NT2/D1 (cell line): ENCODE results near the gene CTXN1.
A peak's percentile ranks its signal among the peaks of the same experiment; 100 is the strongest.
"Not testable (repeated sequence)": the region's sequence is repeated elsewhere in the genome, so short reads cannot be mapped to it uniquely, and the experiment has no call there.

Source experiments
- DNase-seq: peaks from one replicate; pipeline ENCODE4 v3.0.0-alpha.2; 2011; ENCODE audit warnings: low read depth, low spot score
- H3K27me3 ChIP-seq: 2 replicates; pipeline ENCODE4 v1.6.0; 2011; ENCODE audit warnings: mild to moderate bottlenecking; ENCODE audit not compliant: insufficient read length, insufficient read depth
- H3K36me3 ChIP-seq: 2 replicates; pipeline ENCODE4 v1.6.1; 2011; ENCODE audit warnings: mild to moderate bottlenecking, low read length, mixed read lengths; ENCODE audit not compliant: insufficient read depth, insufficient read length
- H3K4me1 ChIP-seq: 2 replicates; pipeline ENCODE4 v1.5.1; 2011; ENCODE audit not compliant: insufficient read depth, insufficient read length
- H3K4me3 ChIP-seq: 2 replicates; pipeline ENCODE4 v1.5.1; 2011; ENCODE audit warnings: low read depth; ENCODE audit not compliant: insufficient read length
- H3K9ac ChIP-seq: 2 replicates; pipeline ENCODE4 v1.6.0; 2011; ENCODE audit warnings: low read depth; ENCODE audit not compliant: insufficient read length
- H3K9me3 ChIP-seq: 2 replicates; pipeline ENCODE4 v1.5.1; 2011; ENCODE audit warnings: mild to moderate bottlenecking, low read length; ENCODE audit not compliant: insufficient read depth
- SUZ12 ChIP-seq: IDR thresholded peaks from 2 replicates; pipeline ENCODE4 v1.6.1; 2011; ENCODE audit not compliant: insufficient read length, insufficient read depth; ENCODE audit errors: extremely low read depth
- YY1 ChIP-seq: IDR thresholded peaks from 2 replicates; pipeline ENCODE4 v1.6.1; 2011; ENCODE audit not compliant: insufficient read length, insufficient read depth
- ZNF274 ChIP-seq: IDR thresholded peaks from 2 replicates; pipeline ENCODE4 v1.6.1; 2011; ENCODE audit warnings: mild to moderate bottlenecking, low read depth, low read length

The CTXN1 gene

DNA sequence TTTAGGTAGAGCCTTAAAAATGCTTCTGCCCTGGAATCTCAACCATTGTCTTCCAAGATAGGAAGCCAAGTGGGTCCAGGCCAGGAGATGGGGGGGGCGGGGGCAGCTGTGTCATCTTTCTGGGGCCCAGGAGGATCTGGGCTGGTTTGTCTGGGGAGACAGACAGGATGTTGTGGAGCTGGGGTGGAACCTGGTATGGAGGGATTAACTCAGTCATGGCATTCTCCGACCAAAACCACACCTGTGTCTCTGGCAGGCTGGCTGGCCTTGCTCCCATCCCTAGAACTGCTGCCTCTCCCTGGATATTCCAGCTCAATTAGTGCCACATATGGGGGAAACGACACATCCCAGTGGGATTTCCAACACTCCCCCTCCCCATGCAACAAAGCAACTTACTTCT, 25.0 kb downstream of the CTXN1 start:
- peak overlapping the region; percentile 29 for H3K9ac ChIP-seq
- no peaks in the 10 kb centered on the region for H3K27me3 ChIP-seq
- no peak for TF ChIP-seq SUZ12
- no peak for TF ChIP-seq YY1
- no peak for TF ChIP-seq ZNF274
- H3K36me3 ChIP-seq = peaks cover 44% of the 10 kb centered on the region
- H3K4me3 ChIP-seq = no peak overlapping the region
- DNase-seq = no peak
- H3K4me1 ChIP-seq = peaks cover 23% of the 10 kb centered on the region
- no peaks in the 10 kb centered on the region for H3K9me3 ChIP-seq

DNA sequence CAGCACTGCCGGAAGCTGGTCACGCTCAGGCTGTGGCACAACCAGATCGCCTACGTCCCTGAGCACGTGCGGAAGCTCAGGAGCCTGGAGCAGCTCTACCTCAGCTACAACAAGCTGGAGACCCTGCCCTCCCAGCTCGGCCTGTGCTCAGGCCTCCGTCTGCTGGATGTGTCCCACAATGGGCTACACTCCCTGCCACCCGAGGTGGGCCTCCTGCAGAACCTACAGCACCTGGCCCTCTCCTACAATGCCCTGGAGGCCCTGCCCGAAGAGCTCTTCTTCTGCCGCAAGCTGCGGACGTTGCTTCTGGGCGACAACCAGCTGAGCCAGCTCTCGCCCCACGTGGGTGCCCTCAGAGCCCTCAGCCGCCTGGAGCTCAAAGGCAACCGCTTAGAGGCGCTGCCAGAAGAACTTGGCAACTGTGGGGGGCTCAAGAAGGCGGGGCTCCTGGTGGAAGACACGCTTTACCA, 25.5 kb downstream of the CTXN1 start:
- DNase-seq = no peak
- Histone ChIP-seq H3K36me3 (peaks cover 44% of the 10 kb centered on the region), H3K9ac (peak overlapping the region; percentile 17), H3K9me3 (no peaks in the 10 kb centered on the region), H3K4me3 (no peak overlapping the region), H3K4me1 (peaks cover 23% of the 10 kb centered on the region), H3K27me3 (no peaks in the 10 kb centered on the region)
- no peak for TF ChIP-seq ZNF274
- no peak for TF ChIP-seq YY1

DNA sequence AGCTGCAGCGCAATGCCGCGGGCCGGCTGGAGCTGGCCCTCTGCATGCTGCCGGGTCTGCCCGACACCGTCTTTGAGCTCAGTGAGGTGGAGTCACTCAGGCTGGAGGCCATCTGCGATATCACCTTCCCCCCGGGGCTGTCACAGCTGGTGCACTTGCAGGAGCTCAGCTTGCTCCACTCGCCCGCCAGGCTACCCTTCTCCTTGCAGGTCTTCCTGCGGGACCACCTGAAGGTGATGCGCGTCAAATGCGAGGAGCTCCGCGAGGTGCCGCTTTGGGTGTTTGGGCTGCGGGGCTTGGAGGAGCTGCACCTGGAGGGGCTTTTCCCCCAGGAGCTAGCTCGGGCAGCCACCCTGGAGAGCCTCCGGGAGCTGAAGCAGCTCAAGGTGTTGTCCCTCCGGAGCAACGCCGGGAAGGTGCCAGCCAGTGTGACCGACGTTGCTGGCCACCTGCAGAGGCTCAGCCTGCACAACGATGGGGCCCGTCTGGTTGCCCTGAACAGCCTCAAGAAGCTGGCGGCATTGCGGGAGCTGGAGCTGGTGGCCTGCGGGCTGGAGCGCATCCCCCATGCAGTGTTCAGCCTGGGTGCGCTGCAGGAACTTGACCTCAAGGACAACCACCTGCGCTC, 26.1 kb downstream of the CTXN1 start:
- Histone ChIP-seq H3K9ac (peak overlapping the region; percentile 29), H3K4me3 (no peak overlapping the region), H3K9me3 (no peaks in the 10 kb centered on the region), H3K27me3 (no peaks in the 10 kb centered on the region), H3K36me3 (peaks cover 41% of the 10 kb centered on the region), H3K4me1 (peaks cover 23% of the 10 kb centered on the region)
- DNase-seq = no peak
- no peak for TF ChIP-seq SUZ12
- no peak for TF ChIP-seq YY1

DNA sequence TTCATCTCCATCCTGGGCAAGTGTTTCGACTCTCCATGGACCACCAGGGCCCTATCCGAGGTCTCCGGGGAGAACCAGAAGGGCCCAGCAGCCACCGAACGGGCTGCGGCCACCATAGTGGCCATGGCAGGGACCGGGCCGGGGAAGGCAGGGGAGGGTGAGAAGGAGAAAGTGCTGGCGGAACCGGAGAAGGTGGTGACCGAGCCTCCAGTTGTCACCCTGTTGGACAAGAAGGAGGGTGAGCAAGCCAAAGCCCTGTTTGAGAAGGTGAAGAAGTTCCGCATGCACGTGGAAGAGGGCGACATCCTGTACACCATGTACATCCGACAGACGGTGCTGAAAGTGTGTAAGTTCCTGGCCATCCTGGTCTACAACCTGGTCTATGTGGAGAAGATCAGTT, 27.0 kb downstream of the CTXN1 start:
- no peak overlapping the region for H3K4me3 ChIP-seq
- no peak for DNase-seq
- TF ChIP-seq ZNF274 (no peak), YY1 (no peak), SUZ12 (no peak)

DNA sequence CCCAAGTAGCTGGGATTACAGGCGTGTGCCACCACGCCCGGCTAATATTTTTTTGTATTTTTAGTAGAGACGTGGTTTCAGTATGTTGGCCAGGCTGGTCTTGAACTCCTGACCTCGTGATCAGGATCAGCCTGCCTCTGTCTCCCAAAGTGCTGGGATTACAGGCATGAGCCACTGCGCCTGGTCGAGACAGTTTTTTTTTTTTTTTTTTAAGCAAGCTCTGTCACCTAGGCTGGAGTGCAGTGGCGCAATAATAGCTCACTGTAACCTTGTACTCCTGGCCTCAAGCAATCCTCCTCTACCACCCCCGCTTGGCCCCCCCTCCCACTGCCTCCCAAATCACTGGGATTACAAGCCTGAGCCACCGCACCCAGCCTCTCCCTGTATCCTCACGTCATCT, 28.6 kb downstream of the CTXN1 start:
- TF ChIP-seq ZNF274 (no peak), SUZ12 (no peak), YY1 (no peak)
- Histone ChIP-seq H3K9ac (no peak overlapping the region), H3K27me3 (no peaks in the 10 kb centered on the region), H3K36me3 (peaks cover 39% of the 10 kb centered on the region), H3K4me3 (no peak overlapping the region), H3K4me1 (peaks cover 16% of the 10 kb centered on the region), H3K9me3 (no peaks in the 10 kb centered on the region)
- no peak for DNase-seq

More for the DNA sequence above, 27.0 kb downstream of the CTXN1 start:
- Histone ChIP-seq H3K36me3 (peaks cover 36% of the 10 kb centered on the region), H3K4me1 (peaks cover 20% of the 10 kb centered on the region), H3K27me3 (no peaks in the 10 kb centered on the region), H3K9ac (no peak overlapping the region), H3K9me3 (no peaks in the 10 kb centered on the region)

DNA sequence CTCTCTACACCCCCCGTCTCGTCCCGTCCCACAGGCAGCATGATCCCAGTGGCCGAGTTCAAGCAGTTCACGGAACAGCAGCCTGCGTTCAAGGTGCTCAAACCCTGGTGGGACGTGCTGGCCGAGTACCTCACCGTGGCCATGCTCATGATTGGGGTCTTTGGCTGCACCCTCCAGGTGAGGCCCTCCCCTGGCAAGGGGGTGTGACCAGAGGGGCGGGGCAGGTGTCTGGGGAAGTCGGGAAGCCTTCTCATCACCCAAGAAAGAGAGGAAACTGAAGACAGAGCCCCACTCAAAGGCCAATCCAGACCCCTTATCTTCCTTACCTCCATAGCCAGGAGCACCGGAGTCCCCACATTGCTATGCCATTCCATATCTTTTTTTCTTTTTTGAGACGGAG, 30.4 kb downstream of the CTXN1 start:
- H3K36me3 ChIP-seq = peaks cover 32% of the 10 kb centered on the region
- H3K9me3 ChIP-seq = no peaks in the 10 kb centered on the region
- no peak for DNase-seq
- H3K4me1 ChIP-seq = peaks cover 13% of the 10 kb centered on the region
- H3K27me3 ChIP-seq = no peaks in the 10 kb centered on the region
- no peak overlapping the region for H3K4me3 ChIP-seq
- TF ChIP-seq SUZ12 = no peak
- TF ChIP-seq ZNF274 = no peak
- TF ChIP-seq YY1 = no peak
- H3K9ac ChIP-seq = no peak overlapping the region

DNA sequence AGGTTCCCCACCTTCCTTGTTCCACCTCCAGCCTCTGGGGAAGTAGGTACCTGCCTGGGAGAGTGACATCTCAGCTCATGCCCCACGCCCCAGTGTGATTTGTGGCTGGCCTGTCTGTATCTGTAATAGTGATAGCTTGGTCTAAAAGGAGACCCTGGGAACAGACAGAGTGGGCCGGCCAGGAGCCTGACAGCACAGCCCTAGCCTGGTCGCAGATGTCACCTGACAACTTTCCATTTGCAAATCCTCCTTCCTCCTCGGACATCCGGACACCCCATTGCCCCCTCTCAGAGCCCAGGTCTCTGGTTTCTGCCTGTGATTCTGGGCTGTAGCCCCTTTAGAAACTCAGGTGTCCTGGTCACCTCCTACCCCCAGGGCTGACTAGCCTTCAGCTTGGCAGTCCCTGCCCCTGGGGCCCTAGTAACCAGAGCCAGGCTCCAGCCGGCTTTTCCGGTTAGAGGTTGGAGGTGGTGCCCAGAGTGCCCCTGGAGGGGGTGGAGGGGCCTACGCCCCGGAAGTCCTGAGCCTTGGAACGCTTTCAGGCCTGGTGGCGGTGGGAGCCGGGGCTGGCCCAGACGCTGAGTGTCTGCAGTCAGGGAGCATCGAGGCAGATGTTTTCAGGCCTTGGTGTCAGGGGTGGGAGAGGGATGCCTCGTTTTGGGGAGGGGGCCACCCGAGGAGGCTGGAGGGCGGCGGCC, 31.2 kb downstream of the CTXN1 start:
- peaks cover 24% of the 10 kb centered on the region for H3K36me3 ChIP-seq
- no peaks in the 10 kb centered on the region for H3K9me3 ChIP-seq
- no peak for DNase-seq
- no peak overlapping the region for H3K9ac ChIP-seq
- no peak for TF ChIP-seq YY1
- TF ChIP-seq SUZ12 = no peak
- TF ChIP-seq ZNF274 = no peak
- no peaks in the 10 kb centered on the region for H3K27me3 ChIP-seq
- peaks cover 10% of the 10 kb centered on the region for H3K4me1 ChIP-seq
- no peak overlapping the region for H3K4me3 ChIP-seq

DNA sequence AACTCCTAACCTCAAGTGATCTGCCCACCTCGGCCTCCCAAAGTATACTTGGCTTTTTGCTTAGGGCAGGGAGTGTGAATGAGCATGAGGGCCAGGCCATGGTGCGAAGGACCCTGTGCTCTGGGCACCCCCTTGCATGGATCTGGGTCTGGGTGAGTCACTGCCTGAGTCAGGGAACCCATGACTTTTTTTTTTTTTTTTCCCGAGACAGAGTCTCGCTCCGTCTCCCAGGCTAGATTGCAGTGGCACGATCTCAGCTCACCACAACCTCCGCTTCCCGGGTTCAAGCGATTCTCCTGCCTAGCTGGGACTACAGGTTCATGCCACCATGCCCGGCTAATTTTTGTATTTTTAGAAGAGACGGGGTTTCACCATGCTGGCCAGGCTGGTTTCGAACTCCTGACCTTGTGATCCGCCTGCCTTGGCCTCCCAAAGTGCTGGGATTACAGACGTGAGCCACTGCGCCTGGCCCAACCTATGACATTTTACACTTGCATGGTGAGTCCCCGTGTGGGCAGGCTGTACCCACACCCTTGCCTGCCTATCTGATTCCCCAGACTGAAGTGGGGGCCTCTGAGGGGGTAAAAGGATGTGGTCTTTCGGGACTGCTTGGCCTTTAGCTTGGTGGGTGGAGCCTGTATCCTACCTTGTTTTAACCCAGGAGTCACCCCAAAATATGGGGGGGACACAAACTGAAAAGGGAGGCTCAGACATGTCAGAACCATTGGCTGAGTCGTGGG, 32.4 kb downstream of the CTXN1 start:
- H3K27me3 ChIP-seq = not testable (repeated sequence)

More for the DNA sequence above, 32.4 kb downstream of the CTXN1 start:
- H3K9ac ChIP-seq, DNase-seq, H3K9me3 ChIP-seq, H3K4me3 ChIP-seq: not testable (repeated sequence)
- Histone ChIP-seq H3K4me1 (peaks cover 10% of the 10 kb centered on the region), H3K36me3 (peaks cover 12% of the 10 kb centered on the region)
